8988T (cell line): ENCODE data around the gene PIP4K2C.

ENCODE experiments used
- DNase-seq: peaks from one replicate; pipeline ENCODE4 v3.0.0; 2011

Gene PIP4K2C

DNA sequence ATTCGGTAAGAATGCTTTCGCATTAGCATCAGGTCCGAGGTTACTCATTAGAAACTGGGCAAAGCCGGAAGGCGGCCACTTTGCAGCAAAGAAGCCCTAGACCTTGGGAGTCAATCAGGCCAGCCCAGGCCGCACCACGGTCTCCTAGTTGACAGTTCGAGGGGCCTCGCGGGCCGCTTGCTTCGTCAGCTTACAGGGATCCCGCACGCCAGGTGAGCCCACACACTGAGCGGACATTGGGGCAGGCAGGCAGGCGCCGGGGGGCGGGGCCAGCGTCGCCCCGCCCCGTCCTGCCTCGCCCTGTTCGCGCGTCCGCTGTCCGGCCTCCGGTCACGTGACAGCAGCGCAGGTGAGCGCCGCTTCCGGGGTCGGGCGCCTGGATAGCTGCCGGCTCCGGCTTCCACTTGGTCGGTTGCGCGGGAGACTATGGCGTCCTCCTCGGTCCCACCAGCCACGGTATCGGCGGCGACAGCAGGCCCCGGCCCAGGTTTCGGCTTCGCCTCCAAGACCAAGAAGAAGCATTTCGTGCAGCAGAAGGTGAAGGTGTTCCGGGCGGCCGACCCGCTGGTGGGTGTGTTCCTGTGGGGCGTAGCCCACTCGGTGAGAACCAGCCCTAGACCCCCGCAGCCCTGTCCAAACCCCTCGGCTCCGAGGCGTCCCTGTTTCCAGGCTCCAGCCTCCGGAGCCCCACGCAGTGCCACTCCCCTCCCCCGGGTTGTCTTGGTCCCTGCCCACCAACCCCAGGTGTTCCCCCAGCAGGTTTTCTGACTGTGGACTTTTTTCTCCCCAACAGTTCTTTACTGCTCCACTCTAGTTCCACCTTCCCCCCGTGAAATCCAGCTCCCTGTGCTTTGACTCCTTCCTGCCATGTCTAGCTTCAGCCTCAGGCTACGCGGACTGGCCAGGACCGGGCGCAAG is at the start of gene PIP4K2C:
PIP4K2C (plus strand) TSS at position 329 of the 918 bp plus-strand sequence; CDS start at position 427, 98 bp downstream.
- peak; percentile 77 for DNase-seq

DNA sequence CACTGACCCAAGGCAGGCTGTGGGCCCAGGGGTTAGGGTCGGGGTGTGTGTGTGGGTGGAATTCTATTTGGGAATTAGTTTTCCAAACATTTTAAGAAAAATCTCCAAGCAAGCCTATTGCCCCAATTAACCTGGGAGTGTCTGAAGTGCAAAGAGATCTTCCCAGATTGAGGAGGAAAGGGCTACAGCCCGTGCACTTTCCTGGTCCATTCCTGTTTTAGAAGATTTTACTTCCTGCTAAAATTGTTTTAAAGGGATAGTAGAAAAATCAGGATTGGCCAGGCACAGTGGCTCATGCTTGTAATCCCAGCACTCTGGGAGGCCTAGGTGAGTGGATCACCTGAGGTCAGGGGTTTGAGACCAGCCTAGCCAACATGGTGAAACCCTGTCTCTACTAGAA is 49.3 kb upstream of the PIP4K2C start:
- no peak for DNase-seq

DNA sequence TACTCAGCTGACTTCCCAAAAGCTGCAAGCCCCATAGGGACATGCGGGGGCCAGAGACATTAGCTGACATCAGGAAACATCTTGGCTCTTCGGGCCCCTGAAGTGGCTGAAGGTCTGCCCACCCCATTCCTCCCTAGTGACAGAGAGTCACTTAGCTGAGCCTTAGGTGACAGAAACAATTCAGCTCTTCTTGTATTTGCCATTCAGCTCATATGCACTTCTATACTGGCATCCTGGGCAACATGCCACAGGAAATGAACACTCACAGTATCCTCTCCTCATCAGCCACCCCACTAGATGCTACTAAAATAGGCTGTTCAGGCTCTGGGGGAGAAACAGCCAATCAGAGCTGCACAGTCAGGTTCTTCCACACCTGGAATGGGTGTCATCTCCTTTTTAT is 47.4 kb upstream of the PIP4K2C start:
- no peak for DNase-seq

DNA sequence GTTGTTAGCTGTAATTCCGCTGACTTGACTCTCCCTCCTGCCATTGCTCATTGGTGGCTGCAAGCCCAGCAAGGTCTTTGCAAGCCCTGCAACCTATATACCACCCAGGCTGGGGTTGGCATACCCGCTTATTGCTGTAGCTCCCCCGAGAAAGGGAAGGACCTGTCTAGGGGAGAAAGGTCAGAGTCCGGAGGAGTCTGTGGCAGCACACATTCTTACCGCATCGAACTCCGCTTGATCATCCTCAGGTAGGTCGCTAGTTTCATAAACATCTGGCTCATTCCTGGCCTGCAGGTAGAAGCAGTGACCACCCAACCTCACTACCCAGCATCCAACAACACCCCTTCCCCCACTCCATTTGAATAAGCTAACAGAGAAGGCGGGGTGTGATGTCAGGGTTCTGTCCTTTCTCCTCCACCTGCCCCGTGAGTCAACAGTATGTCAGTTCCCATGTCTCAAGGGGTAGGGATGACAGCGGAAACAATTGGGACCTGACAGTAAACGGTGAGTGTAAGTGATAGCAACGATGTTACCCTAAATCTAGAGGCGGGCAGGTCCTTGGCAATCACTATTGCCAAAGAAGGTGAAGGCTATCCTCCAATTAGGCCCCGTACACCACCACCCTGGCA is 45.1 kb upstream of the PIP4K2C start:
- DNase-seq, result no peak

DNA sequence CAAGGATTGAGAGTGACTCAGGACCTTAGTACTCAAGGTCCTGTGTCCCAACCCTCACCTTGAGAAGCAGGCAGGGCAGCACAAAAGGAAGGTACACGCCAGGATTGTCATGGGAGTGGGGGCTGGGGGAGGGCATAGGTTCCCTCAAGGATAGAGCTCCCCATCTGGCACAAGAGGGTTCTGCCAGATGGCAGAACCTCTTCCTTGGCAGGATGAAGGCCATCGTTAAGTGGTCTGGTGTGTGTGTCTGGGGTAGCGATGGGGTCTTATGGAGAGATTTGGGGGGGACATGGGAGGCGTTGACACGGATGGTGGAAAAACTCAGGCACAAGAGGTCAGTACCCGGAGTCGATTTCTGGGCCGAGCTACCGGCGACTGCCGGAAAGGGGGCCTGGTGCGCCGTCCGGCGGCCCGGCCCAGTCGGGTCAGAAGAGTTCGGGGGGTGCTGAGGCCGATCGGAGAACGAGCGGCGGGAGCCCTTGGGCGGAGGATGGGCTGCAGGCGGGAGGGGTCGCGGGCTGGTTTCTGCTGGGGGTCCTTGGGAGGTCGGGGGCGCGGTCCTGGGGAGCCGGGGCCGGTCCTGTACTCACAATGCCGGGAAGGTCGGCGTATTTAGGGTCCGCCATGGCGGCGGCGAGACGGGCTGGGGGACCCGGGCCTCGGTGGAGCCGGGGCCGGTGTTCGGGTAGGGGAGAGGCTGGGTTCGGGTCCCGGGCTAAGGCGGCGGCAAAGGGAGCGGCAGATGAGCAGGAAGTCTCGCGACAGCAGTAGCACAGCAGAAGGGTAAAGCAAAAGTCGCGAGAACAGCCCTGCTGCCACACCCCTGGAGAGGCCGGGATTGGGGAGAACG is 44.3 kb upstream of the PIP4K2C start, which contains the start of gene DCTN2:
DCTN2 (minus strand) TSS at position 755 of the 850 bp plus-strand sequence; CDS start at position 626, 129 bp downstream.
- peak; percentile 95 for DNase-seq

DNA sequence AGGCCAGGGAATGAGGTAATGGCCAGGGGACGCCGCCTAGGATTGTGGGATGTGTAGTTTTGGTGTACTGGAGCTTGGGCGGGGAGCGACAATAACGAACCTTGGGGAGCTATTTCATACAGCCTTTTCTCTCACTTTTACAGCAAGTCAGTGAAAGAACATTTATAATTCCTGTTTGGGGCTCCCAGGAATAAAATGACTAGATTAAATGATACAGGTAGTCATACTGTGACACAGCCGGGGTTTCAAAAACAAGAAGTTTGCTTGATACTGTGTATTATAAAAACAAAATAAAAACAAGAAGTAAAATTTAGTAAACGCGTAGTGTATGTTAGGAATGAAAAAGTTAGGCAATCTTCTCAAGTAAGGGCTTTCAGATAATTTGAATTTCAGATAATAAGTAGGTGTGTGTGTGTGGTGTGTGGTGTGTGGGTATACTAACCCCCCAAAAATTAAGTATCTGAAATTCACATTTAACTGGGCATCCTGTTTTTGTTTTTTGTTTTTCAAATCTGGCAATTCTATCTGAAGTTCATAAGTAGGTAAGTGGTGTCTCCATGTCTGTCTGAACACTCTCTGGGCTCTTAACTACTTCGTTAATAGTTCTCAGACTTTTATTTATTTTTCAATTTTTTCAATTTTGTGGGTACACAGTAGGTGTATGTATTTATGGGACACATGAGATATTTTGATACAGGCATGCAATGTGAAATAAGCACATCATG is 43.5 kb upstream of the PIP4K2C start:
- DNase-seq, result no peak

DNA sequence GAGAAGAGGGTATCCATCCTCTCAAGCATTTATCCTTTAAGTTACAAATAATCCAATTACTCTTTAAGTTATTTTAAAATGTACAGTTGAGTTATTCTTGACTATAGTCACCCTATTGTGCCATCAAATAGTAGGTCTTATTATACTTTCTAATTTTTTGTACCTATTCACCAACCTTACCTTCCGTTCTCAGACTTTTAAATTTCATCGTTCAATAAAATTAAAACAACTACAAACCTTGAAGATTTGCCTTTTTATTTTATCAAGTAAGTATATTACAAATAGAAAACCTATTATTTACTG is 43.0 kb upstream of the PIP4K2C start:
- DNase-seq, result no peak

DNA sequence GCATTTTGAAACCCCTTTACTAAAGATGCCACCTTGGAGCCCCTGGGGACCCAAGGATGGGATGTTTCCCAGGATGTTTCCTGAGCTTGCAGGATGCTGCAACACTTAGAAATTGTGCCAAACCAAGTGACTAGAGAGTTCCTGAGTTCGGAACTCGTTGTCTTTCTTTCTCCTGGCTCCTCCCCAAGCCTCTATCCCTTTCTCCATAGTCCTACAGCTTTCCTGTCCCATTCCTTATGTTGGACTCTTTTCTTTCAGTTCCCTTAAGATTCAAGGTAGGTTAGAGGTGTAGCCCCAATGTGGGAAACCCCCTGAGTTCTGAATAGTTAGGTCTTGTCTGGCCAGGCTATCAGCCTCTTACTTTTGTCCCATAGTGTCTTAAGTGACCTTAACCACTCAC is 42.5 kb upstream of the PIP4K2C start:
- DNase-seq, result no peak

DNA sequence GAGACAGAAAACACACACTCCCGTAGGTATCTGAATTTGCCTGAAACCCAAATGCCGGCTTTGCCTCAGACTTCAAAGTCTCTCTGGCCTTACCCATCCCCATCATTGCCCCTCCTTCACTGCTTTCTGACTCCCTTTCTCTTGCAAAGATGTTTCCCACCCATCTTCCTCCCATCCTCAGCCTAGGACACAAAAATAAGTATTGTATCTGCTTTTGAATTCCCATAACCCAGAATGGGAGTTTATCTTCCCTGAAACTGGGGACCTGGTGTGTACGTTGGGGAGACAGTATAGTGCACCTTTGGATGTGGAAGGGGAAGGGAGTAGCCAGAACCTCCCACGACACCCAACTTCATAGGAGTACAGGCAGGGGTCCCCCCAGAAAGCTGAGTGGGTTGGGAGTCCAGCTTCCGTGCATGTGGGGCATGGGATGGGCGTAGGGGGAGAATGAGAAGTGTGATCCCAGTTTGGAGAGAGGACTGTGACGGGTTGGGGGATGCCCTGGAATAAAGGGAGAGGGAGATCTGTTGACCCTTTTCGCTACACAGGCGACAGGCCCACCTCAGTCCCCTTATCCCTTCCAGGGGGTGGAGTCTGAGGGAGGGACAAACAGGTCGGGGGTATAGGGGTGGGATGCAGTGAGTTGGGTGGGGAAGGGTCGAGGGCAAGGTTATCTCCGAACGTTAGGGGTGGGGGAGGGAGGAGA is 41.6 kb upstream of the PIP4K2C start:
- no peak for DNase-seq

DNA sequence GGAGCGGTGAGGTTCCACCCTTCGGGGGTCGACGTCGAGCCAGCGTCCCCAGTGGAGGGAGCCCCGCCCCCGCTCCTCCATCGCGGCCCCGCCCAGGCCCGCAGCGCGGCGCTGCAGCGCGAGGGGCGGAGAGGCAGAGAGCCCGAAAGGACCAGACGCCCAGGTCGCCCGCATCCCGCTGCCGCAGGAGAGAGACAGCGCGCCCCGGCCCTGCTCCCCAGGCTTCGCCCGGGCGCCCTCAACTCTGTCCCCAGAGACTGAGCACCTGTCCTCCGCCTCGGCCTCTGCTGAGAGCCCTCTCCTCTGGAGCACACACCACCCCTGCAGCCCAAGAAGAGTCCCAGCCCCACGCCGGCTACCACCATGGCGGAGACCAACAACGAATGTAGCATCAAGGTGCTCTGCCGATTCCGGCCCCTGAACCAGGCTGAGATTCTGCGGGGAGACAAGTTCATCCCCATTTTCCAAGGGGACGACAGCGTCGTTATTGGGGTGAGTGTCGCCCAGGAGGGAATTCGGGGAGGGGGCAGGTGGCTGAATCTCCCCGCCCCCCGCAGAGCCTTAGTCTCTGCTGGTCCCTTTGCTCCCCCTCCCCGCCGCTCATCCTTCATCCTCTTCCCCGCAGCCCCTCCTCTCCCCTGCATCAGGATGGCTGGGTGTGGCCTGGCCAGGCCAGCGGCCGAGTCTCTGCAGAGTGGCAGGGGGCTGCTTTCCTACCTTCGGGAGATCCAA is 40.9 kb upstream of the PIP4K2C start, which contains the start of gene KIF5A:
KIF5A (plus strand) TSS at position 136 of the 732 bp plus-strand sequence; CDS start at position 364, 228 bp downstream.
- peak; percentile 71 for DNase-seq

DNA sequence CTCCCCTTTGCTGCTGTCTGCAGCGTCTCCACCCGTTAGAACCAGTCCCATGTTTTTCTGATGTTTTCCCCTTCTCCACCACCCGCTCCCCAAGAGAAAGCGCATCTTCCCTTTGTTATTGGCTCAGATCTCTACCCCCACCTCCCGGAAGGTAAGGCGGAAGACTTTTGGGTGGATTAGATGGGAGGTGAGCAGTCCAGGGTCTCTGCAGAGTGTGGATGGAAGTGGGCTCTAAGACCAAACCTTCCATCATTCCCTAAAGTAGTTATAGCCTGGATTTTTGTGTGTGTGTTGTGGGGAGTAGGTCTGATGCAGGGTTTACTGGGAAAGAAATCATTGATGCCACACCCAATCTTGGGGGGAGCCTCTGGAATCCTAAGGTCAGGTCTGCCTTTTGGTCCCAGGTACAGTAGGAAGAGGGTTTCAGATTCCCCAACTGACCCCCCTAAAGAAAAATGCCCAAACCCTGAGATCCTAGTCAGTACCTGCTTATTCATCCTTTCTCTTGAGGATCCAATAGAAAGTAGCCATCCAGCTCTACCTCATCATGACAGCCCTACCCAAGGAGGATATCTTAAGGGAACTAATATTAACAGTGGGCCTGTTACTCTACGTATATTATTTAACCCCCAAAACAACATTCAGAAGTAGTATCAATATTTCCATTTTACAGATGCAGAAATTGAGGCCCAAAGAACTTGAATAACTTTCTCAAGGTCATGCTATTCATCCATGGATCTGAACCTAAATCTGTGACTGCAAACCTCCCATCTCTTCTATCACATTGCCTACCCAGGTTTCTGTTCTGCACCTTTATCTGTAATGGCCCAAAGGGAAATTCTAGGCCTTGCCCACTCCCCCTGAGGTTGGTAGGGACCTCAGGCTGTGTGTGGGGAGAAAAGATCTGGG is 40.1 kb upstream of the PIP4K2C start:
- DNase-seq, result no peak

DNA sequence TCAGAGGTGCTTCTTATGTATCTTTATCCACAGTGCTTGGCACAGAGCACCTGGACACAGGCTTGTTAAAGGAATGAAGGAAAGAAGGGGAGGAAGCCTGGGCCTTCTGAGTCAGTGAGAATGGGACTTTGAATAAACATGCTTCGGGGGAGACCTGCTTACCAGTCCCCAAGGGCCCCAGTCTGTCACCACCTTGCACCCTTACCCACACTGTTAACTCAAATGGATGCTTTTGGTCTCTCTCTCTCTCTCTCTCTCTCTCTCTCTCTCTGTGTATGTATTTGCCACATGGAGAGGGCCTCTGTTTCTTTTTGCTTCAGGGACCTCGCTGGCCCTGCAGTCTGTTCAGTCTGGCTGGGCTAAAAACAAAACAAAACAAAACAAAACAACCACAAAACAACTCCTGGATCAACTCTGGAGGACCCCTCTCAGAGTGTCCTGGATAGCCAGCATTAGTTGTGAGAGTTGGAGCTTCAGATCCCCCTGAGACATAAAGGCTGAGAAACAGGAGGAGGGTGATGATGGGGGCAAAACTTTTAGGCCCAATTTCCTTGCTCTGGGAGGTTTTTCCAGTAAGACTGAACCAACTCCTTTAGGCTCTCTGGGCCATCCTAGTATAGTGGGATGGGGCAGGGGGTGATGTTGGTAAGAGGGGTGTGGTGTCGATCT is 39.2 kb upstream of the PIP4K2C start:
- DNase-seq, result no peak

DNA sequence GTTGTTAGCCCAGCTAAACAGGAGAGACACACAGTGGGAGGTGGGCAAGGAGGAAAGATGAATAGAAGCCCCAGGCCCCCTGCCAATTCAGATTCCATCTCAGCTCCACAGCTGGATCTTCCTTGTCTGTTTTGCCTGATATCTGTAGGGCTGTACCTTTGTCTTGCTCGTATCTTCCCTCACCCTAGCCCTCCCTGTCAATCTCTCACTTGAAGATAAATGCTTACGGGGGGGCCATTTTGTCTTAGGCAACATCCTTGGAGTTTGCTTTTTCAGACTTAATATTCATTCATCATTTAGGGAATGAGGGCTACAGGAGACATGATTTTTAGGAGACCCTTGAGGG is 38.7 kb upstream of the PIP4K2C start:
- DNase-seq, result no peak

DNA sequence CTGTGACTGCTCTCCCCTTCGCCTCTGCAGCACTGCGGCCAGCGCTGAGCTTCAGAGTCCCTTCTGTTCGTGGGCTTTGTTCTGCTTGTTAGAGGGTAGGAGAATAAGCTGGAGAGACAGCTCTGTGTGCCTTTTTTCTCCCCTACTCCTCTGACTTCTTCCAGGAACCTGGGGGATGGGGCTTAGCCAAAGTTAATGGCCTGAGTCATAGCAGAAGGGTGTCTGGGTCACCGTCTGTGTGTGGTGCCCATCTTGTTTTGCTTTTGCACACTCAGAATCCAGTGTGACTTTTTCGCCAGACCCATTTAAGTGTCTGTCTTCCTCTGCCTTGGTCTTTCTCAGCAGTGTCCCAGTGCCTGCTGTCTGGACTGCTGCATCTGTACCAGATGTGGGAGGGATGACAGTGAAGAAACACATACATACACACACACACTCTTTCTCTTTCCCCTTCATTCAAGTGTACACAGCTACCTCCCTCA is 38.1 kb upstream of the PIP4K2C start:
- no peak for DNase-seq

DNA sequence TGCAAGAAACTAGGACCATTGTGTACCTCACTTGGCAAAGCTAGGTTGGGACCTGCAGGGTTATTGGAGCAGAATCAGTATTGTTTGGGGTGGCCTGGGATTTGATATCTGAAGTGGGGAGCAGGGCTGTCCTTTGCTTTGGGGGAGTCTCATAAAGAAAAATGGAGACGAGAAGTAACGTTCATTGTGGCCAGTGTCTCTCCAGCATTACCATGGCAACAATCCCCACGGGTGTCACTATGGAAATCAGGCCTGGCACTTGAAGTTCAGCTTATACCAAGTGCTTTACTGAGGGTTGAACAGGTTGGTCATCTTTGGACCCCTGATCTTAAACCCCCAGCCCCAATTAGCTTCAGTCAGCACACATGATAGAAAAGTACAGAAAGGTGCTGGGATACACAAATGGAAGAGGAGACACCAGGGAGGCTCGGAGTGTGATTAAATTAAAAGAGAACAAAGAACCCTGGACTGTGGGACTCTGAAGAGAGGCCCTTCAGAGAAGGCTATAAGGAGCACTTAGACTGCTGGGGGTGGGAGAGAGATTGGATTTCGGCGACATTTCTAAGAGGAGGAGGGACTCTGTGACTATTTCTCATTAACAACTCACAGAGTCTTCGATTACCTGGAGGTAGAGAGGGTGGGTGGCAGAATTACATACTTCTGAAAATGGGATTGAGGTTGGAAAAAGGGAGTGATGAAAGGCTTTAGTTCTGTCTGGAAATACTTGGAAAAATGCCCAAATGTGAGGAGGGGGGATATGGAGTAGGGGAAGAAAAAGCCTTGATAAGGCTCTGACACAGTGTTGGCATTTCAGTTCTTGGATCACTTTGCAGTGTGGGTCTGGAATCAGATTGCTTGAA is 37.4 kb upstream of the PIP4K2C start:
- no peak for DNase-seq

DNA sequence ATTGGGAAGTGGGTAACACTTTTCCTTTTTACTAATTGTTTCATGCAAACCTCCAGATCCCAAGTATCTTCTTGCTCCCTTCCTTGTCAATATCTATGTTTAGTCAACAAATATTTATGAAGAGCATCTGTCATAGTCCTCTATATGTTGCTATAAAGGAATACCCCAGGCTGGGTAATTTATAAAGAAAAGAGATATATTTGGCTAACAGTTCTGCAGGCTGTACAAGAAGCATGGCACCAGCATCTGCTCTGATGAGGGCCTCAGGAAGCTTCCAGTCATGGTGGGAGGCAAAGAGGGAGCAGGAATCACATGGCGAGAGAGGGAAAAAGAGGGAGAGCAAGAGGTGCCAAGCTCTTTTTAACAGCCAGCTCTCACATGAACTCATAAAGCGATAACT is 36.5 kb upstream of the PIP4K2C start:
- DNase-seq, result no peak

DNA sequence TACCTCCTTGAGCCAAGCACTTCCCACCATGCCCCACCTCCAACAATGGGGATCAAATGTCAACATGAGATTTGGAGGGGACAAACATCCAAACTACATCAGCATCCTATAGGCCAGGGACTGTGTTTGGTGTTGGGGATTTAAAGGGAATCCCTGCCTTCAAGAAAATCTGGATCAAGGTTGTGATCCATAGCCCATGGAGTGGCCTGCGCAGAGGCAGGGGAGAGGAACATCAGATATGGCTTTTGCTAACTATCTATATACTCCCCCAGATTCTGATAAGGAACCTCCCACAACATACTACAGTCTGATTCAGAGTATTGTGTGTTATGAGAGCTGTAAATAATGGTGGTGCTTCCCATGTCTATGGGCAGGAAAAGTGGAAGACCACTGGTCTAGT is 36.1 kb upstream of the PIP4K2C start:
- no peak for DNase-seq

DNA sequence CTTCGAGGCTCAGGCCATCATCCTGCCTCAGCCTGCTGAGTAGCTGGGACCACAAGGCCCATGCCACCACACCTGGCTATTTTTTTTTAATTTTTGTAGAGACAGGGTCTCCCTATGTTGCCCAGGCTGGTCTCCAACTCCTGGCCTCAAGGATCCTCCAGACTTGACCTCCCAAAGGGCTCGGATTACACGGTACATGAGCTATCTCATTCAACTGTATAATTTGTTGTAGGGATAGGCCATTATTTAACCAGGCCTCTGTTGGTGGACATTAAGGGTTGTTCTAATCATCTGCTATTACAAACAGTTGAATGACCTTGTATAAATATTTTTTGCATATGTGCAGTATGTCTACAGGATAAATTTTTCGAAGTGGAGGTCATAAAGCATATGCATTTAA is 32.1 kb upstream of the PIP4K2C start:
- no peak for DNase-seq
